GOT3 (cell line): Measurements from ENCODE around the gene MUCL1.
"Not testable (repeated sequence)": the region's sequence is repeated elsewhere in the genome, so short reads cannot be mapped to it uniquely, and the experiment has no call there.

Experiments used
- DNase-seq: peaks from one replicate; lab custom pipeline; 2025; ENCODE audit warnings: mixed read lengths; lab: John Stamatoyannopoulos, UW

MUCL1 gene

GRCh38 chr12:54853933-54854538, at the start of gene MUCL1:
Gene MUCL1, plus strand, starts transcription at chr12:54854516. Its CDS starts 67 bp downstream, at chr12:54854583.
- no peak for DNase-seq

- DNase-seq, result no peak
Measured at GRCh38 chr12:54821676-54822075, 32.6 kb upstream of the MUCL1 start.

- DNase-seq, result no peak
Measured at GRCh38 chr12:54824402-54824801, 29.9 kb upstream of the MUCL1 start.

GRCh38 chr12:54829511-54829910, 24.8 kb upstream of the MUCL1 start:
- no peak for DNase-seq

- DNase-seq, result no peak
Measured at GRCh38 chr12:54830199-54830598, 24.1 kb upstream of the MUCL1 start.

GRCh38 chr12:54831631-54832030, 22.7 kb upstream of the MUCL1 start:
- no peak for DNase-seq

GRCh38 chr12:54840244-54840865, 14.0 kb upstream of the MUCL1 start:
- no peak for DNase-seq

- no peak for DNase-seq
Measured at GRCh38 chr12:54857406-54857805, 3.1 kb downstream of the MUCL1 start.

GRCh38 chr12:54858562-54858961, 4.2 kb downstream of the MUCL1 start:
- DNase-seq, result no peak

GRCh38 chr12:54859502-54859901, 5.2 kb downstream of the MUCL1 start:
- no peak for DNase-seq

GRCh38 chr12:54861927-54862326, 7.6 kb downstream of the MUCL1 start:
- no peak for DNase-seq

- DNase-seq, result no peak
Measured at GRCh38 chr12:54863948-54864618, 9.8 kb downstream of the MUCL1 start.

- no peak for DNase-seq
Measured at GRCh38 chr12:54865683-54866324, 11.5 kb downstream of the MUCL1 start.

- no peak for DNase-seq
Measured at GRCh38 chr12:54868690-54869089, 14.4 kb downstream of the MUCL1 start.

GRCh38 chr12:54870048-54870447, 15.7 kb downstream of the MUCL1 start:
- DNase-seq, result no peak

- no peak for DNase-seq
Measured at GRCh38 chr12:54870617-54871016, 16.3 kb downstream of the MUCL1 start.

- DNase-seq, result no peak
Measured at GRCh38 chr12:54879150-54879549, 24.8 kb downstream of the MUCL1 start.

GRCh38 chr12:54879579-54879978, 25.3 kb downstream of the MUCL1 start:
- no peak for DNase-seq

- DNase-seq, result no peak
Measured at GRCh38 chr12:54882079-54882478, 27.8 kb downstream of the MUCL1 start.

GRCh38 chr12:54882597-54882996, 28.3 kb downstream of the MUCL1 start:
- DNase-seq, result not testable (repeated sequence)

GRCh38 chr12:54888428-54888827, 34.1 kb downstream of the MUCL1 start:
- DNase-seq, result not testable (repeated sequence)

- no peak for DNase-seq
Measured at GRCh38 chr12:54890339-54890738, 36.0 kb downstream of the MUCL1 start.
